ENCODE data around the gene GLB1L3.

GLB1L3 gene

DNA sequence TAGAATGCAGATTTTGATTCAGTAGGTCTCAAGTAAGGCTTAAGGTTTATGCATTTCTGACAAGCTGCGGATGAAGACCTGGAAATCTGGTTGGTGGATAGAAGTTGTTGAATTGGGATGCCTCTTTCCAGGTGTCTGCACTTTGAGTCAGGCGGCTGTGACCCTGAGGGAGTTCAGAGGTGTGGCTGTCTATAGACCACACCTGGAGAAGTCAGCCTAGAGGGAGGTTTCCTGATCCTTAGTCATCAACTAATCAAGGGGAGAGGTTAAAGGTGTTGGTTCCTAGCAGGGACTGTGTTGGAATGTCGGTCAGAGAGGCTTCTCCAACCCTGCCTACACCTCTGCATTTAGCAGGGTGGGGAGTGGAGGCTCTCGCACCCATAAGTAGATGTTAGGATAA lies 63.6 kb downstream of the GLB1L3 start:
- TF ChIP-seq CREB1 (IDR thresholded peaks at IDR 0.05; ENCODE audit: low read depth) (no peak), ZBTB7A (IDR thresholded peaks at IDR 0.05; ENCODE audit: low read depth) (no peak), TAF1 (IDR thresholded peaks at IDR 0.05; ENCODE audit: low read depth) (no peak), TEAD4 (IDR thresholded peaks at IDR 0.05) (no peak), RAD21 (IDR thresholded peaks at IDR 0.05; ENCODE audit: low read depth) (no peak)
- TF ChIP-seq, protein P1, sequence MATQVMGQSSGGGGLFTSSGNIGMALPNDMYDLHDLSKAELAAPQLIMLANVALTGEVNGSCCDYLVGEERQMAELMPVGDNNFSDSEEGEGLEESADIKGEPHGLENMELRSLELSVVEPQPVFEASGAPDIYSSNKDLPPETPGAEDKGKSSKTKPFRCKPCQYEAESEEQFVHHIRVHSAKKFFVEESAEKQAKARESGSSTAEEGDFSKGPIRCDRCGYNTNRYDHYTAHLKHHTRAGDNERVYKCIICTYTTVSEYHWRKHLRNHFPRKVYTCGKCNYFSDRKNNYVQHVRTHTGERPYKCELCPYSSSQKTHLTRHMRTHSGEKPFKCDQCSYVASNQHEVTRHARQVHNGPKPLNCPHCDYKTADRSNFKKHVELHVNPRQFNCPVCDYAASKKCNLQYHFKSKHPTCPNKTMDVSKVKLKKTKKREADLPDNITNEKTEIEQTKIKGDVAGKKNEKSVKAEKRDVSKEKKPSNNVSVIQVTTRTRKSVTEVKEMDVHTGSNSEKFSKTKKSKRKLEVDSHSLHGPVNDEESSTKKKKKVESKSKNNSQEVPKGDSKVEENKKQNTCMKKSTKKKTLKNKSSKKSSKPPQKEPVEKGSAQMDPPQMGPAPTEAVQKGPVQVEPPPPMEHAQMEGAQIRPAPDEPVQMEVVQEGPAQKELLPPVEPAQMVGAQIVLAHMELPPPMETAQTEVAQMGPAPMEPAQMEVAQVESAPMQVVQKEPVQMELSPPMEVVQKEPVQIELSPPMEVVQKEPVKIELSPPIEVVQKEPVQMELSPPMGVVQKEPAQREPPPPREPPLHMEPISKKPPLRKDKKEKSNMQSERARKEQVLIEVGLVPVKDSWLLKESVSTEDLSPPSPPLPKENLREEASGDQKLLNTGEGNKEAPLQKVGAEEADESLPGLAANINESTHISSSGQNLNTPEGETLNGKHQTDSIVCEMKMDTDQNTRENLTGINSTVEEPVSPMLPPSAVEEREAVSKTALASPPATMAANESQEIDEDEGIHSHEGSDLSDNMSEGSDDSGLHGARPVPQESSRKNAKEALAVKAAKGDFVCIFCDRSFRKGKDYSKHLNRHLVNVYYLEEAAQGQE (IDR thresholded peaks at IDR 0.05; ENCODE audit: low read depth): no peak
- TF ChIP-seq, protein P2, sequence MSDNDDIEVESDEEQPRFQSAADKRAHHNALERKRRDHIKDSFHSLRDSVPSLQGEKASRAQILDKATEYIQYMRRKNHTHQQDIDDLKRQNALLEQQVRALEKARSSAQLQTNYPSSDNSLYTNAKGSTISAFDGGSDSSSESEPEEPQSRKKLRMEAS (IDR thresholded peaks at IDR 0.05): no peak
- TF ChIP-seq, protein P3, sequence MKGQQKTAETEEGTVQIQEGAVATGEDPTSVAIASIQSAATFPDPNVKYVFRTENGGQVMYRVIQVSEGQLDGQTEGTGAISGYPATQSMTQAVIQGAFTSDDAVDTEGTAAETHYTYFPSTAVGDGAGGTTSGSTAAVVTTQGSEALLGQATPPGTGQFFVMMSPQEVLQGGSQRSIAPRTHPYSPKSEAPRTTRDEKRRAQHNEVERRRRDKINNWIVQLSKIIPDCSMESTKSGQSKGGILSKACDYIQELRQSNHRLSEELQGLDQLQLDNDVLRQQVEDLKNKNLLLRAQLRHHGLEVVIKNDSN (IDR thresholded peaks at IDR 0.05): no peak

DNA sequence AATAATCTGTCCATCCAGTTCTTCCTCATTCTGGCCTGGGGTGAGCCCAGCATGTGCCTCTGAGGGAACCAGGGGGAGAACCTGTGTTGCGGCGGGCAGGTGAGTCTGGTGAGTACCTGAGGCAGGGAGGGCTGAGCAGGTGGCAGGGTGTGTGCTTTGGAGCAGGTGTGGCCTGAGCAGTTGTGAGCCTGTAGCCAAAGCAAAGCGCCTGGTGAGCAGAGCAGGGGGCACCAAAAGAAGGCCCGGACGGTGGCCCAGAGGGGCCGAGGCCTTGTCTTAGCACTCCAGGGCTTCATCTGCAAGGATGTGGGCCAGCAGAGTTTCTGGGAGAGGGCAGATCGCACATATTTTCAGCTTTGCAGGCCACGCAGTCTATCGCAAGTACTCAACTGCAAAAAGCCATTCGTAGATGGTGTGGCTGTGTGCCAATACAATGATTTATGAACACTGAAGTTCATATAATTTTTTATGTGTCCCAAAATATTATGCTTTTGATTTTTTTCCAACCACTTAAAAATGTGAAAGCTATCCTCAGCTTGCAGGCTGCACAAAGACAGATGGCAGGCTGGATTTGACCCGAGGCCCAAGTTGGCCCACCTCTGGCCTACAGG lies 64.3 kb downstream of the GLB1L3 start:
- TF ChIP-seq, protein P1 (IDR thresholded peaks at IDR 0.05; ENCODE audit: low read depth): no peak
- TF ChIP-seq TAF1 (IDR thresholded peaks at IDR 0.05; ENCODE audit: low read depth) (no peak), ZBTB7A (IDR thresholded peaks at IDR 0.05; ENCODE audit: low read depth) (no peak), NFIC (IDR thresholded peaks at IDR 0.05) (no peak), CEBPB (IDR thresholded peaks at IDR 0.05) (no peak), RAD21 (IDR thresholded peaks at IDR 0.05; ENCODE audit: low read depth) (no peak), CREB1 (IDR thresholded peaks at IDR 0.05; ENCODE audit: low read depth) (no peak), YY1 (IDR thresholded peaks at IDR 0.05; ENCODE audit: low read depth) (no peak)

DNA sequence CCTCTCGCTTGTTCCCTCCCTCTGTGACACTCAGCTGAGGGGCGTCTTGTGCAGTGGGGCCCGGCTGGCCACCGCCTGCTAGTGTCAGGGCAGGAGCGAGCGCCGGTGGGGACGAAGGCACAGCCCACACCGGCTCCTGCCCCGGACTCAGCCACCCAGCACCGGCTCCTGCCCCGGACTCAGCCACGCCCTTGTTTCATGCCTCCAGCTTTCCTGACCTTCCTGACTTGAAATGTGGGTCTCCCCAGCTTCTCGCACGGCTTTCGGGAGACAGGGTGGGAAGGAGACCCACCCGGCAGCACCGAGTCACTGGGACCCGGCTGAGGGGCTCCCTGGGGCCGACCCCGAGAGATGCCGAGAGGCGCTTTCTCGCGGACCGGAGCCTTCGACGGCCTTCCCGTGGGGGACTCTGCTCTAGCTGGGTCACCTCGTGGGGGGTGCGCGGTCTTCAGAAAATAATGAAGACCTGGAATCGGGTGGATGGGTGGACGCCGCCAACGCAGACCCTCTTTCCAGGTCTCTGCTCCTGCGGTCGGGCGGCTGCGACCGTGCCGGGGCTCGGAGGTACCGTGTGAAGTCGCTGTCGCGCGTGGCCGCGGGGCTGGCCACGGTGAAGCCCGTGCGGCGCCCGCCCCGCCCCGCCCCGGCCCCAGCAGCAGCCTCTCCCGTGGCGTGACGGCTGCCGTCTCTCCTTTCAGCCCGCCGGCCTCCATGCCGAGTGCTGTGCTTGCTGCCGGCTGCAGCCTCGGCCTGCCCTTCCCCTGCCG lies 65.8 kb downstream of the GLB1L3 start:
- TF ChIP-seq EGR1 (IDR thresholded peaks at IDR 0.05) (no peak), TCF12 (IDR thresholded peaks at IDR 0.05; ENCODE audit: low read depth) (no peak), EP300 (IDR thresholded peaks at IDR 0.05; ENCODE audit: borderline replicate concordance) (no peak), TEAD4 (IDR thresholded peaks at IDR 0.05) (no peak), NFIC (IDR thresholded peaks at IDR 0.05) (no peak), ZBTB7A (IDR thresholded peaks at IDR 0.05; ENCODE audit: low read depth) (no peak), TAF1 (IDR thresholded peaks at IDR 0.05; ENCODE audit: low read depth) (no peak), YY1 (IDR thresholded peaks at IDR 0.05; ENCODE audit: low read depth) (no peak), RAD21 (IDR thresholded peaks at IDR 0.05; ENCODE audit: low read depth) (no peak)
- TF ChIP-seq, protein P3 (IDR thresholded peaks at IDR 0.05): no peak
- TF ChIP-seq, protein P2 (IDR thresholded peaks at IDR 0.05): no peak
- TF ChIP-seq, protein P1 (IDR thresholded peaks at IDR 0.05; ENCODE audit: low read depth): no peak

DNA sequence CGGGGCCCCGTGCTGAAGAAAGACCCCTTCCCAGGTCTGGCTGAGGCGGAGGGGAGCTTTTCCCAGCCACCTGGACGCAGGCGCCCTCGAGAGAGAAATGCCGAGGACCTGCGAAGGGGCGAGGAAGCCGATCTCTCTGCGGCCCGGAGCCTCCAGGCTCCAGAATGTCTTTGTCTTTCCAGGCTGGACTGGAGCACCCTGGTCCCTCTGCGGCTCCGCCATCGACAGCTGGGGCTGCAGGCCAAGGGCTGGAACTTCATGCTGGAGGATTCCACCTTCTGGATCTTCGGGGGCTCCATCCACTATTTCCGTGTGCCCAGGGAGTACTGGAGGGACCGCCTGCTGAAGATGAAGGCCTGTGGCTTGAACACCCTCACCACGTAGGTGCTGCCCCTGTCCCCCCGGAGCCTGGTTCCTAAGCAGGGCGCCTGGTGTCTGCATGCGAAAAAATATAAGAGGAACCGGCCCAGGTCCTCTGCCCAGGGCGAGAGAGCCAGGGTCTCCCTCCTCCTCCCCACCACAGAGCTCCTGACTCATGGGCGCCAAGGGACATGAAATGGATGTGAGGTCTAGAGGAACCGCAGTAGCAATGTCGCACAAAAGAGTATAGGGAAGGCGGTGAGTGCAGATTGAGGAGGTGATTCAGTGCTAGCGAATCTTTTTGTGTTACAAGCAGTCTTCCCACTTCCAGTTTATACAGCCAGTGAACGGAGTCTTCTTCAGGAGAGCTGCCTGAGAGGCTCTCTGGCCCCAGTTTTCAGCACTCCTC lies 66.6 kb downstream of the GLB1L3 start:
- TF ChIP-seq CREB1 (IDR thresholded peaks at IDR 0.05; ENCODE audit: low read depth) (no peak), TCF12 (IDR thresholded peaks at IDR 0.05; ENCODE audit: low read depth) (no peak), EP300 (IDR thresholded peaks at IDR 0.05; ENCODE audit: borderline replicate concordance) (no peak), CEBPB (IDR thresholded peaks at IDR 0.05) (no peak), ZBTB7A (IDR thresholded peaks at IDR 0.05; ENCODE audit: low read depth) (no peak), TAF1 (IDR thresholded peaks at IDR 0.05; ENCODE audit: low read depth) (no peak), RAD21 (IDR thresholded peaks at IDR 0.05; ENCODE audit: low read depth) (no peak), EGR1 (IDR thresholded peaks at IDR 0.05) (no peak), TEAD4 (IDR thresholded peaks at IDR 0.05) (no peak), YY1 (IDR thresholded peaks at IDR 0.05; ENCODE audit: low read depth) (no peak), FOXM1 (IDR thresholded peaks at IDR 0.05; ENCODE audit: borderline replicate concordance, low read depth) (no peak), NFIC (IDR thresholded peaks at IDR 0.05) (no peak)
- TF ChIP-seq, protein P2 (IDR thresholded peaks at IDR 0.05): no peak
- TF ChIP-seq, protein P1 (IDR thresholded peaks at IDR 0.05; ENCODE audit: low read depth): no peak
- TF ChIP-seq, protein P3 (IDR thresholded peaks at IDR 0.05): no peak

Data from Ishikawa (cell line).